ENCODE data around the gene EPN1. TPM values are rescaled to one million over a fixed set of nuclear protein-coding genes. Genes with fewer than 3 reads are reported as not detected.
"Not testable (repeated sequence)": the region's sequence is repeated elsewhere in the genome, so short reads cannot be mapped to it uniquely, and the experiment has no call there.

Gene EPN1
- total RNA-seq, 1 donor from 2014 or later: 117 TPM

DNA sequence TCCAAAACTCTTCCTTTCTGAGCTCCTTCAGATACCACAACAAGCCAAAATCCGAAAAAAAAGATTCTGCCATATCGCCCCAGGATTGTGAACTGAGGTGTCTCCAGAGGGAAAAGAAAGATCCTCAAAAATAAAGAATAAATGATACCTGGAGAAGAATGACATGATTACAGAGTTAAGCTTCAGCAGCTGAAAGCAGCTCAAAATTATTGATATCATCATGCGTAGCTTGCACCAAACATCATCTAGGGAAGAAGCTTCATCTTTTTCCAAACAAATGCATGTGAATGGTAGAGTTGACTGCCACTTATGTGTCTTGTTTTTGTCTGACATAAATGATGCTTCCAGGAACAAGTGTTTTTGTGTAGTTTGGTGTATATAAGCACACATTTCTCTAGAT, 63.3 kb downstream of the EPN1 start, which contains the start of gene NLRP9:
TSS of gene NLRP9 (minus strand) at position 101 of the 400 bp plus-strand sequence. CDS start at position 73, 28 bp downstream.
- intact Hi-C loops (cut with DNase I): no loop called here
- ATAC-seq: no peak
- Histone ChIP-seq H3K4me1 (no peaks in the 10 kb centered on the region), H3K4me3 (no peak within 1 kb of the TSS), H3K36me3 (no peaks in the 10 kb centered on the region), H3K27me3 (no peaks in the 10 kb centered on the region), H3K9me3 (no peaks in the 10 kb centered on the region), H3K27ac (no peak within 1 kb of the TSS)
- TF ChIP-seq, protein P1, sequence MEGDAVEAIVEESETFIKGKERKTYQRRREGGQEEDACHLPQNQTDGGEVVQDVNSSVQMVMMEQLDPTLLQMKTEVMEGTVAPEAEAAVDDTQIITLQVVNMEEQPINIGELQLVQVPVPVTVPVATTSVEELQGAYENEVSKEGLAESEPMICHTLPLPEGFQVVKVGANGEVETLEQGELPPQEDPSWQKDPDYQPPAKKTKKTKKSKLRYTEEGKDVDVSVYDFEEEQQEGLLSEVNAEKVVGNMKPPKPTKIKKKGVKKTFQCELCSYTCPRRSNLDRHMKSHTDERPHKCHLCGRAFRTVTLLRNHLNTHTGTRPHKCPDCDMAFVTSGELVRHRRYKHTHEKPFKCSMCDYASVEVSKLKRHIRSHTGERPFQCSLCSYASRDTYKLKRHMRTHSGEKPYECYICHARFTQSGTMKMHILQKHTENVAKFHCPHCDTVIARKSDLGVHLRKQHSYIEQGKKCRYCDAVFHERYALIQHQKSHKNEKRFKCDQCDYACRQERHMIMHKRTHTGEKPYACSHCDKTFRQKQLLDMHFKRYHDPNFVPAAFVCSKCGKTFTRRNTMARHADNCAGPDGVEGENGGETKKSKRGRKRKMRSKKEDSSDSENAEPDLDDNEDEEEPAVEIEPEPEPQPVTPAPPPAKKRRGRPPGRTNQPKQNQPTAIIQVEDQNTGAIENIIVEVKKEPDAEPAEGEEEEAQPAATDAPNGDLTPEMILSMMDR (IDR thresholded peaks at IDR 0.05): no peak
- DNase-seq: no peak

DNA sequence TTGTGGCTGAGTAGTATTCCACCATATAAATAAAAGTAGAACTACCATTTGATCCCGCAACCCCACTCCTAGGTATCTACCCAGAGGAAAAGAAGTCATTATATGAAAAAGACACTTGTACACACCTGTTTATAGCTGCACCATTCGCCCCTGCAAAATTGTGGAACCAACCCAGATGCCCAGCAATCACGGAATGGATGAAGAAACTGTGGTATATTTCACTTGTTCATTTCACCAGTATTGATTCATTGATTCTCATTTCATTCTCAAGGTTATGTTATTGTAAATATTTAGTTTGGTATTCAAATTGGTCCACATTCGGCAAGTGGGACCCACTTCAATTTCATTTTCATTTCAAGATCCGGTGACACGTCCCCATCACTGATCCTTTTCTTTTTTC, 75.7 kb downstream of the EPN1 start:
- intact Hi-C loops (cut with DNase I): no loop called here
- Histone ChIP-seq H3K4me3 (no peak overlapping the region), H3K4me1 (no peaks in the 10 kb centered on the region), H3K9me3 (no peaks in the 10 kb centered on the region), H3K27me3 (no peaks in the 10 kb centered on the region), H3K36me3 (no peaks in the 10 kb centered on the region), H3K27ac (no peak overlapping the region)
- no peak for ATAC-seq
- DNase-seq: no peak
- TF ChIP-seq, protein P1 (IDR thresholded peaks at IDR 0.05): no peak

DNA sequence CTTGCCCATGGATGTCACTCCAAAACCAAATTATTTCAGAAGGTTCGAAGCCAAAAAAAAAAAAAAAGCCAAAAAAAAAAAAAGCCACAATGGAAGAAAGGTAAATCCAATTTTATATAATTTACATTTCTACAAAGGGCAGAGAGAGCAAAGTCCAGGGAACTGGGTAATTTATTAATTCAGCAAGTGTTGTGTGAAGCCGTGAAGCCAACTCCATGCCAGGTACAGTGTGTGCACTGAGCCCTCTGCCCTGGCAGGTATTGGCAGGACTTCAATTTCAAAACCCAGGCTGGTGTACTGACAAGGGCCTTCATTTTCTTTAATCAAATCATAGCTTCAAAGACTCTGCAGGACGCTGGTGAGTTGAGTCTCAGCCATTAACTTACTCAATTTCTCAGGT, 78.4 kb downstream of the EPN1 start:
- intact Hi-C loops (cut with DNase I): no loop called here
- no peak for DNase-seq
- TF ChIP-seq, protein P1 (IDR thresholded peaks at IDR 0.05): no peak

DNA sequence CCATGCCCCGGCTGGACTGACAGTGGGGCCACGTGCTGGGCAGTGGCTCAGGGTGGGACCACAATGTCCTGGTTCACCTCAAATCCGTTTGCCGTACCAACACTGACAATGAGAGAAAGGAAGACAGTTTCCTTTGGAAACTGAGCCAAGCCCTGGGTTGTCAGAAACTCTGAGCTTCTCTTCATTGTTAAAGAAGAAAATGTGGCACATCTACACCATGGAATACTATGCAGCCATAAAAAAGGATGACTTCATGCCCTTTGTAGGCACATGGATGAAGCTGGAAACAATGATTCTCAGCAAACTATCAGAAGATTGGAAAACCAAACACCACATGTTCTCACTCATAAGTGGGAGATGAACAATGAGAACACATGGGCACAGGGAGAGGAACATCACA, 81.8 kb downstream of the EPN1 start:
- H3K27me3 ChIP-seq; H3K9me3 ChIP-seq; intact Hi-C loops (cut with DNase I); H3K27ac ChIP-seq; H3K36me3 ChIP-seq; DNase-seq; H3K4me3 ChIP-seq; ATAC-seq; H3K4me1 ChIP-seq: not testable (repeated sequence)

More for the DNA sequence above, 78.4 kb downstream of the EPN1 start:
- Histone ChIP-seq H3K4me1 (no peaks in the 10 kb centered on the region), H3K36me3 (no peaks in the 10 kb centered on the region), H3K27ac (no peak overlapping the region), H3K27me3 (no peaks in the 10 kb centered on the region), H3K9me3 (no peaks in the 10 kb centered on the region), H3K4me3 (no peak overlapping the region)
- ATAC-seq: no peak

DNA sequence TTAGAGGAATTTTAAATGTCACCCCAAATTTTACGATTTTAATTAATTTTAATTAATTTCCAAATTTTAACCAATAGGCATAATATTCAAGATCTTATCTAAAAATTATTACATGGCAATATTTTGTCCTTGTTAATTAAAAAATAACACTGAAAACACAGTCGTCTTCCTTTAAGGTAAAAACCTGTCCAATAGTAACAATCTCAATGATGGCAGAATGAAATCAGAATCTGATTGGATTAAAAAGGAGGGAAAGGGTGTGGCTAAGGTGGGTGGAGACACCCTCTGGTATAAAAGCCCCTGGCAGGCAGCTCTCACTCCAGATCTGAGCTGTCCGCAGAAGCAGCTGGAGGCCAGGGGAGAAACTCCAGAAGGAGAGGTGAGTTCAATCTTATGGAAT, 83.8 kb downstream of the EPN1 start, which contains the start of gene RFPL4A:
TSS of gene RFPL4A (plus strand) at position 301 of the 400 bp plus-strand sequence. CDS start 2,704 bp downstream, outside the sequence.
- H3K4me3 ChIP-seq; H3K27ac ChIP-seq; ATAC-seq; intact Hi-C loops (cut with DNase I); H3K36me3 ChIP-seq; DNase-seq; H3K9me3 ChIP-seq; H3K4me1 ChIP-seq; H3K27me3 ChIP-seq: not testable (repeated sequence)

Other genes starting within 250 kb of the EPN1 start
- gene SHISA7, start 231.9 kb upstream of the EPN1 start, total RNA-seq: not detected
- gene ISOC2, start 213.6 kb upstream of the EPN1 start, total RNA-seq: 25.3 TPM
- not detected for gene C19orf85, start 210.5 kb upstream of the EPN1 start, total RNA-seq
- gene ZNF628, start 198.6 kb upstream of the EPN1 start, total RNA-seq: 10.2 TPM
- 14.7 TPM for gene NAT14, start 190.0 kb upstream of the EPN1 start, total RNA-seq
- 6.0 TPM for gene SSC5D, start 186.8 kb upstream of the EPN1 start, total RNA-seq
- not detected for gene SBK2, start 138.1 kb upstream of the EPN1 start, total RNA-seq
- 1.8 TPM for gene SBK3, start 129.7 kb upstream of the EPN1 start, total RNA-seq
- 15.7 TPM for gene ZNF579, start 94.4 kb upstream of the EPN1 start, total RNA-seq
- 14.9 TPM for gene FIZ1, start 75.7 kb upstream of the EPN1 start, total RNA-seq
- 28.6 TPM for gene ZNF524, start 74.9 kb upstream of the EPN1 start, total RNA-seq
- gene ZNF865, start 69.6 kb upstream of the EPN1 start, total RNA-seq: 18.4 TPM
- gene ZNF784, start 50.7 kb upstream of the EPN1 start, total RNA-seq: 9.7 TPM
- gene ZNF580, start 34.2 kb upstream of the EPN1 start, total RNA-seq: 30.7 TPM
- 16.4 TPM for gene ZNF581, start 31.6 kb upstream of the EPN1 start, total RNA-seq
- 11.1 TPM for gene CCDC106, start 27.0 kb upstream of the EPN1 start, total RNA-seq
- 142 TPM for gene U2AF2, start 20.2 kb upstream of the EPN1 start, total RNA-seq
- gene NLRP9, start 63.2 kb downstream of the EPN1 start, total RNA-seq: not detected
- gene RFPL4A, start 83.9 kb downstream of the EPN1 start, total RNA-seq: not detected
- gene RFPL4AL1, start 93.9 kb downstream of the EPN1 start, total RNA-seq: not detected
- gene NLRP11, start 156.8 kb downstream of the EPN1 start, total RNA-seq: not detected
- gene NLRP4, start 161.3 kb downstream of the EPN1 start, total RNA-seq: not detected

Measured in upper lobe of right lung (tissue), 1 donor.